Neural progenitor cell (in vitro differentiated cells): ENCODE data around the gene ZMYND12. TPM values are rescaled to one million over a fixed set of nuclear protein-coding genes. Genes with fewer than 3 reads are reported as not detected.
A peak's percentile ranks its signal among the peaks of the same experiment; 100 is the strongest.

Experiments used
- DNase-seq: peaks from one replicate; pipeline ENCODE4 v3.0.0-alpha.2; 2016; ENCODE audit warnings: low spot score
- H2AFZ ChIP-seq: fragments of 200-600 bp; sonication (generic); replicated peaks from 2 replicates; pipeline ENCODE4 v1.6.1; 2016; ENCODE audit warnings: antibody characterized with exemption
- H3F3A ChIP-seq: fragments of 200-600 bp; sonication (generic); 2 replicates; pipeline ENCODE4 v1.6.1; 2016; ENCODE audit warnings: antibody characterized with exemption, low read depth
- H3K27ac ChIP-seq: fragments of 200-600 bp; sonication (generic); 2 replicates; pipeline ENCODE4 v1.5.1; 2016; ENCODE audit warnings: mild to moderate bottlenecking
- H3K27me3 ChIP-seq: fragments of 200-600 bp; sonication (generic); 2 replicates; pipeline ENCODE4 v1.6.1; 2016; ENCODE audit warnings: mild to moderate bottlenecking, moderate library complexity
- H3K36me3 ChIP-seq: fragments of 200-600 bp; sonication (generic); 2 replicates; pipeline ENCODE4 v1.5.1; 2016
- H3K4me1 ChIP-seq: fragments of 200-600 bp; sonication (generic); 2 replicates; pipeline ENCODE4 v1.6.1; 2016; ENCODE audit warnings: mixed run types
- H3K4me2 ChIP-seq: fragments of 200-600 bp; sonication (generic); 2 replicates; pipeline ENCODE4 v1.6.1; 2016
- H3K4me3 ChIP-seq: fragments of 200-600 bp; sonication (generic); 2 replicates; pipeline ENCODE4 v1.5.1; 2016
- H3K79me2 ChIP-seq: fragments of 200-600 bp; sonication (generic); 2 replicates; pipeline ENCODE4 v1.6.1; 2016; ENCODE audit warnings: low read depth
- H3K9ac ChIP-seq: fragments of 200-600 bp; sonication (generic); 2 replicates; pipeline ENCODE4 v1.6.1; 2016
- H3K9me3 ChIP-seq: fragments of 200-600 bp; sonication (generic); 2 replicates; pipeline ENCODE4 v1.5.1; 2016; ENCODE audit warnings: low read depth
- H4K20me1 ChIP-seq: fragments of 200-600 bp; sonication (generic); 2 replicates; pipeline ENCODE4 v1.6.1; 2016; ENCODE audit warnings: low read depth
- H3K27ac Mint-ChIP-seq: 3 replicates; pipeline ENCODE4 v1.8.0; 2021; ENCODE audit warnings: mixed read lengths
- H3K27me3 Mint-ChIP-seq: 2 replicates; pipeline ENCODE4 v1.8.0; 2022; ENCODE audit warnings: low read depth, mild to moderate bottlenecking, inconsistent platforms, moderate library complexity, mixed read lengths; ENCODE audit not compliant: insufficient read depth
- H3K36me3 Mint-ChIP-seq: 3 replicates; pipeline ENCODE4 v1.8.0; 2021; ENCODE audit warnings: mixed read lengths
- H3K4me1 Mint-ChIP-seq: 3 replicates; pipeline ENCODE4 v1.8.0; 2021; ENCODE audit warnings: mixed read lengths
- H3K4me3 Mint-ChIP-seq: 3 replicates; pipeline ENCODE4 v1.8.0; 2021; ENCODE audit warnings: mild to moderate bottlenecking, moderate library complexity, mixed read lengths
- H3K9me3 Mint-ChIP-seq: 3 replicates; pipeline ENCODE4 v1.8.0; 2020; ENCODE audit warnings: mixed read lengths
- EZH2 ChIP-seq: fragments of 200-600 bp; sonication (generic); IDR thresholded peaks from 2 replicates; pipeline ENCODE4 v1.6.1; 2017; ENCODE audit warnings: antibody characterized with exemption, mild to moderate bottlenecking, moderate library complexity
- EZH2phosphoT487 ChIP-seq: fragments of 200-600 bp; sonication (generic); IDR thresholded peaks from 2 replicates; pipeline ENCODE4 v1.6.1; 2017; ENCODE audit warnings: antibody characterized with exemption
- total RNA-seq: library from RNA; depleted of rRNA; stranded (reverse); fragments of >200 nt; gene quantifications from 2 replicates; pipeline ENCODE4 v1.2.3, GENCODE V29; 2015; ENCODE audit warnings: low replicate concordance
- TF ChIP-seq, protein P1 (sequence below): fragments of 200-600 bp; sonication (generic); IDR thresholded peaks from 2 replicates; pipeline ENCODE4 v1.5.1; 2017; ENCODE audit warnings: antibody characterized with exemption, mild to moderate bottlenecking

The ZMYND12 gene
- total RNA-seq, 1 donor from 2014 or later = 1.3 TPM

DNA sequence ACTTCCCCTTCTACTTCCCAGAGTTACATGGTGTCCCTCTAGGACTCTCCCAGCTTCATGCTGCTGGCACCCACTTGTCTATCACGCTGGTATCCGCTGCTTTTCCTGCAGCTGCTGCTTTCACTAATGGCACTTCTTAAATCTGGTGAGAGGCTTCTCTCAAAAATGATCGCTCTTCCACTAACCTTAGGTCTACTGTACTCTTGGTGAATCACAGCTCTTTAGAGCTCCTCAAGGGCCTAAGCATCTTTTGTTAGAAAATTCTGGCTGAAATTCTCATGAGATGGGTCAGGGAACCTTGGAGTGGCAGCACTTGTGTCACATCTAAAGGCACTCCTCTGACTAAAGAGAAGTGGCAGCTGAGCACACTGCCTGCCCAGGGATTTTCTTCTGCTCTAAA, 32.1 kb downstream of the ZMYND12 start:
- H3K9me3 ChIP-seq = no peaks in the 10 kb centered on the region
- no peaks in the 10 kb centered on the region for H3K36me3 Mint-ChIP-seq
- H3K36me3 ChIP-seq = no peaks in the 10 kb centered on the region
- DNase-seq = no peak
- peaks cover 2% of the 10 kb centered on the region for H3K27me3 Mint-ChIP-seq
- no peaks in the 10 kb centered on the region for H3K27me3 ChIP-seq
- no peak overlapping the region for H3K4me3 ChIP-seq
- TF ChIP-seq, protein P1, sequence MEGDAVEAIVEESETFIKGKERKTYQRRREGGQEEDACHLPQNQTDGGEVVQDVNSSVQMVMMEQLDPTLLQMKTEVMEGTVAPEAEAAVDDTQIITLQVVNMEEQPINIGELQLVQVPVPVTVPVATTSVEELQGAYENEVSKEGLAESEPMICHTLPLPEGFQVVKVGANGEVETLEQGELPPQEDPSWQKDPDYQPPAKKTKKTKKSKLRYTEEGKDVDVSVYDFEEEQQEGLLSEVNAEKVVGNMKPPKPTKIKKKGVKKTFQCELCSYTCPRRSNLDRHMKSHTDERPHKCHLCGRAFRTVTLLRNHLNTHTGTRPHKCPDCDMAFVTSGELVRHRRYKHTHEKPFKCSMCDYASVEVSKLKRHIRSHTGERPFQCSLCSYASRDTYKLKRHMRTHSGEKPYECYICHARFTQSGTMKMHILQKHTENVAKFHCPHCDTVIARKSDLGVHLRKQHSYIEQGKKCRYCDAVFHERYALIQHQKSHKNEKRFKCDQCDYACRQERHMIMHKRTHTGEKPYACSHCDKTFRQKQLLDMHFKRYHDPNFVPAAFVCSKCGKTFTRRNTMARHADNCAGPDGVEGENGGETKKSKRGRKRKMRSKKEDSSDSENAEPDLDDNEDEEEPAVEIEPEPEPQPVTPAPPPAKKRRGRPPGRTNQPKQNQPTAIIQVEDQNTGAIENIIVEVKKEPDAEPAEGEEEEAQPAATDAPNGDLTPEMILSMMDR = no peak
- TF ChIP-seq EZH2 (no peak), EZH2phosphoT487 (no peak)
- H2AFZ ChIP-seq = no peak overlapping the region
- no peak overlapping the region for H3K4me3 Mint-ChIP-seq
- peaks cover 9% of the 10 kb centered on the region for H3K4me1 ChIP-seq
- H3K9me3 Mint-ChIP-seq = no peaks in the 10 kb centered on the region
- H3K4me1 Mint-ChIP-seq = peaks cover 25% of the 10 kb centered on the region
- H3F3A ChIP-seq = peaks cover 2% of the 10 kb centered on the region
- no peak overlapping the region for H3K4me2 ChIP-seq
- H3K79me2 ChIP-seq = no peaks in the 10 kb centered on the region
- H3K27ac ChIP-seq = no peak overlapping the region
- H3K27ac Mint-ChIP-seq = peak overlapping the region; percentile 9
- H4K20me1 ChIP-seq = no peaks in the 10 kb centered on the region
- no peak overlapping the region for H3K9ac ChIP-seq

GRCh38 chr1:42422737-42423136, 33.1 kb downstream of the ZMYND12 start:
- Histone ChIP-seq H3F3A (peaks cover 11% of the 10 kb centered on the region), H3K4me2 (no peak overlapping the region), H3K27me3 (no peaks in the 10 kb centered on the region), H3K36me3 (no peaks in the 10 kb centered on the region), H3K4me3 (no peak overlapping the region), H2AFZ (no peak overlapping the region), H3K4me1 (peaks cover 18% of the 10 kb centered on the region), H3K9me3 (no peaks in the 10 kb centered on the region), H4K20me1 (no peaks in the 10 kb centered on the region), H3K27ac (no peak overlapping the region), H3K9ac (no peak overlapping the region), H3K79me2 (no peaks in the 10 kb centered on the region)
- TF ChIP-seq, protein P1 = no peak
- TF ChIP-seq EZH2phosphoT487 = no peak
- no peak for TF ChIP-seq EZH2
- no peaks in the 10 kb centered on the region for H3K9me3 Mint-ChIP-seq
- peaks cover 32% of the 10 kb centered on the region for H3K4me1 Mint-ChIP-seq
- H3K4me3 Mint-ChIP-seq = no peak overlapping the region
- no peak for DNase-seq
- H3K27ac Mint-ChIP-seq = no peak overlapping the region
- no peaks in the 10 kb centered on the region for H3K36me3 Mint-ChIP-seq
- peaks cover 2% of the 10 kb centered on the region for H3K27me3 Mint-ChIP-seq

DNA sequence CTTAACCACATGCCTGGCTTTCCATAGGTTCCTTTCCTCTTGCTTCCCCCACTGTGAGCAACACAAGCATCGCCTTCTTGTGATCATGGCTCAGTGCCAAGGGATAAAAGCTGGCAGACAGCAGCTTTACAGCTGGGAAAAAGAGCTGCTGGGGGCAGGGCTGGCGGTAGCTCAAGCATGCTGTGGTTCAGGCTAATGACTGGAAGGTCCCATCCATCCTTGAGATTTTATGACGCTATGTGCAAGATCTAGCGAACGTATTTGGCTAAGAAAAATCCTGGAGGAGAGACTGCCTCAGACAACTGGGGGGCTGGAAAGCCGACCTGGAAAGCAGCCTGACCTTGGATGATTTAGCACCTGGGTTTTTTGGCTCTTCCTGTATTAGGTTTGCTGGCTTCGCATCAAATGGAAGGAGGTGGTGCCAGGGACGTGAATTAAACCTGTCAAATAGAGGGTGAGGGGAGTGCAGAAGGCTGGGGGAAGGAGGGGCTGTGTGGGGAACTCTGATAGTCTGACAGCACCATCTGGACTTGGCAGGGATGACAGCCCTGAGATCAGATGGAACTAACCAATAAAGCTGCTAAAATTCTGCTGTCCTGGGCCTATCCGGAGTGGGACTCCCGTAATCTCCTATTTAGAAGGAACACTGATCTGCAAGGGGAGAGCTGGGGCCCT, 34.8 kb downstream of the ZMYND12 start:
- peaks cover 18% of the 10 kb centered on the region for H3K4me1 ChIP-seq
- no peaks in the 10 kb centered on the region for H3K79me2 ChIP-seq
- H4K20me1 ChIP-seq = no peaks in the 10 kb centered on the region
- H3K36me3 ChIP-seq = no peaks in the 10 kb centered on the region
- peaks cover 11% of the 10 kb centered on the region for H3F3A ChIP-seq
- Mint-ChIP-seq H3K27ac (no peak overlapping the region), H3K4me3 (peak overlapping the region; percentile 15), H3K36me3 (no peaks in the 10 kb centered on the region), H3K9me3 (no peaks in the 10 kb centered on the region), H3K27me3 (peaks cover 2% of the 10 kb centered on the region), H3K4me1 (peaks cover 32% of the 10 kb centered on the region)
- TF ChIP-seq EZH2phosphoT487 = no peak
- H3K9me3 ChIP-seq = no peaks in the 10 kb centered on the region
- H3K27me3 ChIP-seq = no peaks in the 10 kb centered on the region
- H3K4me3 ChIP-seq = no peak overlapping the region
- H3K4me2 ChIP-seq = no peak overlapping the region
- H3K27ac ChIP-seq = no peak overlapping the region
- no peak overlapping the region for H2AFZ ChIP-seq
- DNase-seq = peak; percentile 22
- no peak overlapping the region for H3K9ac ChIP-seq

- no peak overlapping the region for H3K4me3 Mint-ChIP-seq
- no peak overlapping the region for H3K4me3 ChIP-seq
- peaks cover 11% of the 10 kb centered on the region for H3F3A ChIP-seq
- H3K4me1 Mint-ChIP-seq = peaks cover 32% of the 10 kb centered on the region
- H3K27ac ChIP-seq = no peak overlapping the region
- no peaks in the 10 kb centered on the region for H3K27me3 ChIP-seq
- H3K9me3 Mint-ChIP-seq = no peaks in the 10 kb centered on the region
- TF ChIP-seq, protein P1 = no peak
- no peak for TF ChIP-seq EZH2
- TF ChIP-seq EZH2phosphoT487 = no peak
- no peaks in the 10 kb centered on the region for H3K36me3 Mint-ChIP-seq
- no peaks in the 10 kb centered on the region for H4K20me1 ChIP-seq
- no peak for DNase-seq
- H3K36me3 ChIP-seq = no peaks in the 10 kb centered on the region
- H3K4me2 ChIP-seq = no peak overlapping the region
- no peak overlapping the region for H3K27ac Mint-ChIP-seq
- no peaks in the 10 kb centered on the region for H3K79me2 ChIP-seq
- H2AFZ ChIP-seq = no peak overlapping the region
- H3K4me1 ChIP-seq = peaks cover 18% of the 10 kb centered on the region
- no peaks in the 10 kb centered on the region for H3K9me3 ChIP-seq
- H3K27me3 Mint-ChIP-seq = peaks cover 2% of the 10 kb centered on the region
- H3K9ac ChIP-seq = no peak overlapping the region
These were observed 35.7 kb downstream of the ZMYND12 start for GRCh38 chr1:42420121-42420520.
